ENCODE data around the gene ABCA12. TPM values are rescaled to one million over a fixed set of nuclear protein-coding genes. Genes with fewer than 3 reads are reported as not detected.

Gene ABCA12
- total RNA-seq, 1 experiment from 2014 or later = 0.05 TPM

DNA sequence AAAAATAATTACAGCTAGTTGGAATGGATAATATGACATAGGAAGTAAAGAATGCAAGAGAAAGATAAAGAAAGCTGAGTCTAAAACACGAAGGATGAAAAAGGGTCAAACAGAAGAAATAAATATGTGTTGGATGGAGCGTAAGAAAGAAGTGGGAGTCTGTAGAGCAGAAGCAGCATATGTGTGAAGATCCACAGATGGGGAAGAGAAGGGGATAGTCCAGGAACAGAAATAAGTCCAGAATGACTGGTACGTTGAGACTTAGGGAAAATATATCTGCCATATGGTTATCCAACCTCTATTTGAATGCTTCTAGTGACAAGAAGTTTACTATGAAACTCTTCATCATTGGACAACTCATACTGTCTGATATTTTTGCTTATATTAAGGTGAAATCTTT is 18.0 kb downstream of the ABCA12 start:
- DNase-seq (ENCODE audit: low spot score) = no peak

DNA sequence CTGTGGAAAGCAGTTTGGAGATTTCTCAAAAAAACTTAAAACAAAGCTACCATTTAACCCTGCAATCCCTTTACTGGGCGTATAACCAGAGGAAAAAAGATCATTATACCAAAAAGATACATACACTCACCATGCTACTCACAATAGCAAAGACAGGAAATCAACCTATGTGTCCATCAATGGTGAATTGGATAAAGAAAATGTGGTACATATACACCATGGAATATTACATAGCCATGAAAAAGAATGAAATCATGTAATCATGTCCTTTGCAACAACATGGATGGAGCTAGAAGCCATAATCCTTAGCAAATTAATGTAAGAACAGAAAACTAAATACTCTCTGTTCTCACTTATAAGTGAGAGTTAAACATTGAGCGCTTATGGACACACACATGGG is 18.6 kb downstream of the ABCA12 start:
- DNase-seq (ENCODE audit: low spot score) = no peak

DNA sequence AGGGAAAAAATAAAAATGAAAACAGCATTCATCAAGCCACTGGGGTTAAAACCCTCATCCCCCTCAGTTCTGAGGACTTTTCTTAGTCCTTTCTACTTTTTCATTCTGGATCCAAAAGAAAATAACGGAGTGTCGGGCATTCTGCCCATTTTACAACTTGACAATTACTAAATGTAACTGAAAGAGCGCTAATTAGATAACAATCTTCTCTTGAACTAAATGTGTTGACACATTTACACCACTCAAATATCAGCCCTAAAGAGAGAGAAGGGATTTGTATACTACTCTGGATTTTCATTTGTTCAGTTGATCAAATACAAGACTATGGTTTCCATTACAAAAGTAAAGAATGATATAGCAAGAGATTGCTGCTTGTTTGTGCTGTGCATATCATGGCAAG is 27.5 kb downstream of the ABCA12 start:
- no peak for DNase-seq (ENCODE audit: low spot score)

DNA sequence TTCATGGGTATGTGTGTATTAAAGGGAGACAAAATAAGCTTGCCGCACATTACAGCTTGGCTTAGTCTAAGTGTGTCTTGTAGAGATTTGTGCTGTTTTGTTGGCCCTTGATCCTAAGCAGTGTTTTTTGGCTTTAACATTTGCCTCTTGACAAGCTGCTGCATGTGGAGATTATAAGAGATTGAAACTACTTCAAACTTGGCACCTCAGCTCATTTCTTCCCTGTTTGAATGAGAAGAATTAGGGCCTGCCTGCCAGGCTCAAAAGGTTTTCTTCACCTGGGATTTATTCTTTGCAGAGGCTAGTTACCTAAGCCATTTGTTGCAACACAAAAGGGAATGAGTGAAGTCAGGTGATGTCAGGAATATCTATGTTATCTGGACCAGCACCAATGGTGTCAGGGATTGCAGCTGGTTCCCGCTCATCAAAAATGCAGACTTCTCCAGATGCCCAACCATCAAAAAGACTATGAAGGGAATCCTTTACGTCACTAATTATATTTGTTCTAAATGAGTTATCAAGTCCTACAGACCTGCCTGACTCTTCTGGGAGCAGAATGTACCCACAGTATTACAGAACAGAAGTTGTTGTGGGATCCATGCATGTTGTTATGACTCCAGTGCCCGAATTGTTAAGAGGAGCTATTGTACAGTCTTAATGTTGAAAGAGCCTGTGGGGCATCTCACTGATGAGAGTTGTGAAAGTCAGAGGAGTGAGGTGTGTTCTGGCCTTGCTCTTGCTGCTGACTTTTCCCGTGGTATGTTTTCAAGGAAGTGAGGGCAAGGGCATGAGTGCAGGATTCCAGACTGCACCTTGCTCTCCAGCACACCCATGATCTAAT is 31.0 kb downstream of the ABCA12 start:
- no peak for DNase-seq (ENCODE audit: low spot score)

- peak; percentile 23 for DNase-seq (ENCODE audit: low spot score)
Observed at GRCh38 chr2:215105607-215106354, 32.6 kb downstream of the ABCA12 start.

GRCh38 chr2:215104226-215104625 is 34.2 kb downstream of the ABCA12 start:
- peak; percentile 4 for DNase-seq (ENCODE audit: low spot score)

- DNase-seq (ENCODE audit: low spot score) = no peak
Observed at GRCh38 chr2:215098875-215099274, 39.6 kb downstream of the ABCA12 start.

DNA sequence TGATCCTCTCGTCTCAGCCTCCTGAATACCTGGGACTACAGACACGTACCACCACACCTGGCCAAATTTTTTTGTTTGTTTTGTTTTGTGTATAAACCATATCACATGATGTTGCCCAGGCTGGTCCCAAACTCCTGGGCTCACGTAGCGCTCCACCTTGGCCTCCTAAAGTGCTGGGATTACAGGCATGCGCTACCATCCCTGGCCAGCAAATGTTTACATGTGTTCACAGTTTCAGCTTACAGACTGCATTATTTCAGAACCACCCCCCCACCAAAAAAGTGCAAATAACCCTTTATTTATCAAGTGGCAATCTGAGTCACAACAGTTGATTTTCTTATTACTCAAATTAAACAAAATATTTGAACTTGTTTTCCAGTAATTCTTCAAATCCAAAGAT is 54.3 kb downstream of the ABCA12 start:
- no peak for DNase-seq (ENCODE audit: low spot score)

GRCh38 chr2:215083146-215083545 is 55.3 kb downstream of the ABCA12 start:
- DNase-seq (ENCODE audit: low spot score) = no peak

GRCh38 chr2:215082446-215082845 is 56.0 kb downstream of the ABCA12 start:
- no peak for DNase-seq (ENCODE audit: low spot score)

GRCh38 chr2:215080545-215080944 is 57.9 kb downstream of the ABCA12 start:
- no peak for DNase-seq (ENCODE audit: low spot score)

- no peak for DNase-seq (ENCODE audit: low spot score)
Observed at GRCh38 chr2:215071676-215072075, 66.8 kb downstream of the ABCA12 start.

DNA sequence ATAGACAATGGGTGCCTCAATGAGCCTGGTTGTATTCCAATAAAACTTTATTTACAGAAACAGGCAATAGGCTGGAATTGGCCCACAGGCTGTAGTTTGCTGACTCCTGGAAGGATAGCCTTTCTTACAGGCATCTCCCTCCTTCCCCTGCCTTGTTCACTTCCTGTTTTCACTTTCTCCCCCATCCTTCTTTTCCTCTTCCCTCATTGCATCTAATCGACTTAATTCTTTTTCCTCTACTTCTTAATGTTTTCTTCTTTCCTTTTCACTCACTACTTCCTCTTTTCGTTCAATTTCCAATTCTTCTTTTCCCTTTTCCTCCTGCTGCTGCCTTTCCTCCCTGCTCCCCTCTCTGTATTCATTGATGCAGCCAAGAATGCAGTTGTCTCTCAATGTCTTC is 70.0 kb downstream of the ABCA12 start:
- no peak for DNase-seq (ENCODE audit: low spot score)

DNA sequence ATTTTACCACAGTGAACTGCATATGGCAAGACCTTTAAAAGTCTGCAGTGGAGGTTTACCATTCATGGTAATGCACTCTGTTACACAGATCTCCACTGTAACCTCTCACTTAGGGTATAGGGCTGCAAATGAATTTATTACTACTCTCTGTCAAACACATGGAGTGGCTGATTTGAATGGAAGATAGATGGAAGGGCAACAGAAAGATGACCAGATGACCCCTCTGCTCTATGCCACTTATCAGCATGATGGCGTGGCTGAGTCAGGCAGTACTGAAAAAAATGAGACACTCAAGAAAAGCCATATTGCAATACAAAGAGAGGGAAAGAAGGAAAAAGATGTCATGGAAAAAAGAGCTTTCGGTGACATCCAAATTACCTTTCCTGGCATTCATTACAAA is 72.3 kb downstream of the ABCA12 start:
- peak; percentile 6 for DNase-seq (ENCODE audit: low spot score)

DNA sequence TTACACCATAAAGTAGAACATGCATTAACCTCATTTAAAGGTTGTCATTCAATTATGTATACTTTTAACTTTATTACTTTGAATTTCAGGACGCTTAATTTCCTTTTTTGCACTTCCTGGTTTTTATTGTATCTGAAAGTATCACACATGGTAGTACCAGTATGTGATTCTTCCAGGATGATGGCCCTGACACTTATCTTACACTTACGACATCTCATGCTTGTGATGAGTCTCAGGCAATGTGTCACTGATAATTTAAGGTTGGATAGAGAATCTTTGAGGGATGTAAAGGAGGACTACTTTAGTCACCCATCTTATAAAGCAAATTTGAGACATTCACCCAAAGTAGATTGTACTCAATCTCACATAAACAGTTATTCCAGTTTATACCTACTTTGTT is 74.9 kb downstream of the ABCA12 start:
- no peak for DNase-seq (ENCODE audit: low spot score)

- no peak for DNase-seq (ENCODE audit: low spot score)
Observed at GRCh38 chr2:215060861-215061536, 77.4 kb downstream of the ABCA12 start.

DNA sequence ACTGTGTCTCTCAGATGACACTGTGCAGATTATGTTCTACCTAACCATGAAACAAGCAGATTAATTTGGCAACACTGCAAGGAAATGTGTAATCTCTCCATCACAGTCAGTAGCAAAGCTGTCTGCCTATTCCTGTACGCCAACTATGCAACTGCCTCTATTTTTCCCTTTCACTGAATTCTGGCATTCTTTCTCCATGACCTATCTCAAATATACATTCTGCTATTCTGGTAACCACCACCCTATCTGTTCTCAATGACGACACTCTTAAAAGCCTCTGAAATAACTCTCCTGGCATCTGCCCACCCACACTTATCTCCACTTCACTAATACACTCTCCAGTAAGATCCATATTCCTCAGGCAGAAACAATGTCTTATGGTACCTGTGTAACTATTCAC is 78.7 kb downstream of the ABCA12 start:
- no peak for DNase-seq (ENCODE audit: low spot score)

- DNase-seq (ENCODE audit: low spot score) = no peak
Observed at GRCh38 chr2:215055891-215056290, 82.5 kb downstream of the ABCA12 start.

GRCh38 chr2:215052810-215053209 is 85.6 kb downstream of the ABCA12 start:
- DNase-seq (ENCODE audit: low spot score) = no peak

GRCh38 chr2:215052404-215052803 is 86.0 kb downstream of the ABCA12 start:
- DNase-seq (ENCODE audit: low spot score) = no peak

GRCh38 chr2:215049341-215049740 is 89.1 kb downstream of the ABCA12 start:
- no peak for DNase-seq (ENCODE audit: low spot score)

- no peak for DNase-seq (ENCODE audit: low spot score)
Observed at GRCh38 chr2:215038421-215038820, 100.0 kb downstream of the ABCA12 start.

- no peak for DNase-seq (ENCODE audit: low spot score)
Observed at GRCh38 chr2:215036314-215036713, 102.1 kb downstream of the ABCA12 start.

All from A172 (cell line).